Measurements from ENCODE around the gene RAD18.

Gene RAD18

DNA sequence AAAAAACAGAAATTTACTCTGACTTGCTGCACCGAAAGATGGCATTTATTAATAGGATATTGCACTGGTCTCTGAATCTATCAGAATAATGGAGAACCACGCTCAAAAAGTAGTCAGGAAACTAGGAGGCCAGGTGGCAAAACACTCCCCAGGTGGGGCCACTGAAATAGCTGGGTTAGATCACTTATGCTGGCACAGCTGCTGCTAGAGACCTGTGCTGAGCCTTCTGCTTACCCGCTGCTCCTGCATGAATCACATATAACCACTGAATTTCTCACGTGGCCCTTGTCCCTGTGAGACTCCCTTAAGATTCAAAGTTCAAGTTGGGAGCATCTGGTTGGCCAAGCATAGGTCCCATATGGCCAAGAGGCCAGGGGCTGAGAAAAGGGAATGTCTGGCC lies 127.9 kb downstream of the RAD18 start:
- no peak for DNase-seq (ENCODE audit: low spot score)

DNA sequence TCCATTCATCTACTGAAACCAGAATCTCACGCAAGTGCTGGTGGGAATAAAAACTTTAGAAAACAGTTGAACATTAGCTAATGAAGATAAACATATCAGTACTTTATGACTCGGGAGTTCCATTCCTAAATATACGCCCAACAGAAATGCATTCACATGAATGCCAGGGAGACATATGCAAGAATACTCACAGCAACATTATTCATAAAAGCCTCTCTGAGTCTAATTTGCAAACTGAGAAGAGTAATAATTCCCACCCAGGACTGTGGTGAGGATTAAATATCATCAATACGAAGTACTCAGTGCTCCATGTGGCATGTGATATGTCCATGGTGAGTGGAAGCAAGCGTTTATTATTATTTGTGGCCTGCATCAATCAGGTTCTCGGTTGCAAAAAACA lies 128.3 kb downstream of the RAD18 start:
- no peak for DNase-seq (ENCODE audit: low spot score)

DNA sequence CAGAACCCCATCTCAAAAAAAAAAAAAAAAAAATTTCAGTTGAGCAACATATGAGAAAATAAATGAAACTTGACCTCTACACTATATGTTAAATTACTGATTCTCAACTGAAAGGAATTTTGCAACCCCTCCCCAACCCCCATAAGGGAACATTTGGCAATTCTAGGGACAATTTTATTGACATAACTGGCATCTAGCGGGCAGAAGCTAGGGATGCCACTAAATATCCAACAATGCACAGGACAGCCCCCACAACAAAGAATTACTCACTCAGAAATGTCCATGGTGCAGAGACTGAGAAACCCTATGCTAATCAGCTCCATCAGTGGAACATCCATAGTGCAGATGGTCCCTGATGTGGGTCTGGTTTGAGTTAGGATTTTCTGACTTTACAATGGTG lies 135.6 kb downstream of the RAD18 start:
- DNase-seq (ENCODE audit: low spot score), result no peak
